Liver (tissue), 9 donors: ENCODE data around the gene MED27. TPM values are rescaled to one million over a fixed set of nuclear protein-coding genes. Genes with fewer than 3 reads are reported as not detected.

Experiments
- DNase-seq: peaks from one replicate; pipeline ENCODE4 v3.0.0-alpha.2; 2017; ENCODE audit warnings: low spot score
- H3K27ac ChIP-seq, 2 donors: one replicate each; pipeline ENCODE4 v1.7.0; 2013; ENCODE audit warnings: inconsistent platforms in 2 of 2, low read length in 2 of 2, control low read depth in 1 of 2, low read depth in 1 of 2, mild to moderate bottlenecking in 1 of 2
- H3K27me3 ChIP-seq, 4 donors: one replicate each; pipeline versions ENCODE4 v1.6.1 to v1.7.0; 2013; ENCODE audit warnings: low read length in 3 of 4, inconsistent platforms in 1 of 4, mild to moderate bottlenecking in 1 of 4, moderate library complexity in 1 of 4; ENCODE audit not compliant: control insufficient read depth in 4 of 4, insufficient read depth in 4 of 4
- H3K36me3 ChIP-seq, 4 donors: one replicate each; pipeline versions ENCODE4 v1.6.1 to v1.7.0; 2013; ENCODE audit warnings: low read length in 3 of 4, mild to moderate bottlenecking in 3 of 4, low read depth in 1 of 4, moderate library complexity in 1 of 4; ENCODE audit not compliant: control insufficient read depth in 4 of 4, insufficient read depth in 3 of 4
- H3K4me1 ChIP-seq, 4 donors: one replicate each; pipeline versions ENCODE4 v1.6.1 to v1.7.0; 2013; ENCODE audit warnings: low read length in 3 of 4, mild to moderate bottlenecking in 3 of 4, moderate library complexity in 1 of 4; ENCODE audit not compliant: control insufficient read depth in 4 of 4, insufficient read depth in 4 of 4
- H3K4me3 ChIP-seq, 3 donors: one replicate each; pipeline versions ENCODE4 v1.6.1 to v1.7.0; 2013; ENCODE audit warnings: low read length in 3 of 3, control low read depth in 1 of 3, low read depth in 1 of 3, mild to moderate bottlenecking in 1 of 3
- H3K9ac ChIP-seq, 2 donors: one replicate each; pipeline ENCODE4 v1.7.0; 2013; ENCODE audit warnings: low read length in 2 of 2, mild to moderate bottlenecking in 2 of 2, moderate library complexity in 2 of 2, control low read depth in 1 of 2, low read depth in 1 of 2
- H3K9me3 ChIP-seq, 4 donors: one replicate each; pipeline versions ENCODE4 v1.6.1 to v1.7.0; 2013; ENCODE audit warnings: low read length in 3 of 4; ENCODE audit not compliant: control insufficient read depth in 4 of 4
- ATF3 ChIP-seq: IDR thresholded peaks from 2 replicates; pipeline ENCODE4 v1.6.1; 2016; ENCODE audit warnings: antibody characterized with exemption
- CTCF ChIP-seq: fragments of 150-350 bp; IDR thresholded peaks from 2 replicates; pipeline ENCODE4 v1.5.1; 2017; ENCODE audit warnings: improper control_type of control experiment, low read depth, low read length; ENCODE audit not compliant: missing input control
- EGR1 ChIP-seq, 2 donors: IDR thresholded peaks; 2 replicates each; pipeline ENCODE4 v1.6.1; 2016 to 2018; ENCODE audit warnings: antibody characterized with exemption in 2 of 2, low read depth in 2 of 2
- FOXA2 ChIP-seq: IDR thresholded peaks from 2 replicates; pipeline ENCODE4 v1.6.1; 2016; ENCODE audit warnings: antibody characterized with exemption
- GABPA ChIP-seq, 2 donors: IDR thresholded peaks in 1 of 2; conservative IDR thresholded peaks in 1 of 2; 2 replicates each; pipeline ENCODE4 v1.6.1; 2016; ENCODE audit warnings: antibody characterized with exemption in 2 of 2, mild to moderate bottlenecking in 1 of 2, moderate library complexity in 1 of 2
- HNF4A ChIP-seq, 2 donors: conservative IDR thresholded peaks; 2 replicates each; pipeline ENCODE4 v1.6.1; 2016; ENCODE audit warnings: antibody characterized with exemption in 2 of 2, mild to moderate bottlenecking in 2 of 2
- HNF4G ChIP-seq: IDR thresholded peaks from 2 replicates; pipeline ENCODE4 v1.6.1; 2016; ENCODE audit warnings: antibody characterized with exemption
- JUND ChIP-seq, 2 donors: IDR thresholded peaks; 2 replicates each; pipeline ENCODE4 v1.6.1; 2016; ENCODE audit warnings: antibody characterized with exemption in 2 of 2
- NR2F2 ChIP-seq: IDR thresholded peaks from 2 replicates; pipeline ENCODE4 v1.6.1; 2016; ENCODE audit warnings: antibody characterized with exemption
- RAD21 ChIP-seq, 2 donors: IDR thresholded peaks; 2 replicates each; pipeline ENCODE4 v1.6.1; 2016; ENCODE audit warnings: antibody characterized with exemption in 2 of 2, mild to moderate bottlenecking in 2 of 2
- REST ChIP-seq: IDR thresholded peaks from 2 replicates; pipeline ENCODE4 v1.6.1; 2016; ENCODE audit warnings: antibody characterized with exemption, mild to moderate bottlenecking
- RXRA ChIP-seq, 2 donors: IDR thresholded peaks; 2 replicates each; pipeline ENCODE4 v1.6.1; 2017 to 2018; ENCODE audit warnings: antibody characterized with exemption in 2 of 2, mild to moderate bottlenecking in 1 of 2
- SP1 ChIP-seq: IDR thresholded peaks from 2 replicates; pipeline ENCODE4 v1.6.1; 2018; ENCODE audit warnings: antibody characterized with exemption, mild to moderate bottlenecking
- TAF1 ChIP-seq: conservative IDR thresholded peaks from 2 replicates; pipeline ENCODE4 v1.6.1; 2016; ENCODE audit warnings: antibody characterized with exemption, mild to moderate bottlenecking
- WGBS: extraction: QIAGEN DNeasy Blood & Tissue Kit; methylation state at CpG from one replicate; pipeline ENCODE4 v1.1.7; 2013; 5-methylcytosine and 5-hydroxymethylcytosine counted together
- polyA plus RNA-seq, 2 donors: library from polyadenylated mRNA; stranded (reverse) in 1 of 2; unstranded in 1 of 2; fragments of 200-250 nt in 1 of 2; fragments of >200 nt in 1 of 2; fragmentation: Nextera tagmentation in 1 of 2; extraction: Ambion mirVana in 1 of 2; gene quantifications; one replicate each; pipeline versions ENCODE4 v1.2.1 to v1.2.3, GENCODE V29; 2013 to 2015
- total RNA-seq, 2 donors: library from RNA; depleted of rRNA; stranded (reverse); fragments of >200 nt; gene quantifications; one replicate each; pipeline ENCODE4 v1.2.3, GENCODE V29; 2014
- TF ChIP-seq, protein P1 (sequence below): IDR thresholded peaks from 2 replicates; pipeline ENCODE4 v1.6.1; 2016; ENCODE audit warnings: antibody characterized with exemption
- TF ChIP-seq, protein P2 (sequence below): IDR thresholded peaks from 2 replicates; pipeline ENCODE4 v1.6.1; 2016; ENCODE audit warnings: antibody characterized with exemption
- donor health status: healthy.
- donor health status: healthy.
- donor health status: healthy.
- donor health status: healthy.
- donor health status: healthy.

Gene MED27
- total and polyA plus RNA-seq, 4 donors, result 4.6 to 7.9 (median 5.5) TPM

- TF ChIP-seq REST (no peak), EGR1 (IDR thresholded peaks at IDR 0.05; ENCODE audit: low read depth in 2 of 2) (no peak), RXRA (IDR thresholded peaks at IDR 0.05) (no peak), HNF4G (no peak), HNF4A (conservative IDR thresholded peaks at IDR 0.05) (no peak), TAF1 (no peak), CTCF (no peak), SP1 (no peak), GABPA (IDR thresholded peaks at IDR 0.05 in 1 of 2, conservative IDR thresholded peaks at IDR 0.05 in 1 of 2) (no peak), JUND (IDR thresholded peaks at IDR 0.05) (no peak), NR2F2 (no peak), ATF3 (no peak)
- TF ChIP-seq, protein P1, sequence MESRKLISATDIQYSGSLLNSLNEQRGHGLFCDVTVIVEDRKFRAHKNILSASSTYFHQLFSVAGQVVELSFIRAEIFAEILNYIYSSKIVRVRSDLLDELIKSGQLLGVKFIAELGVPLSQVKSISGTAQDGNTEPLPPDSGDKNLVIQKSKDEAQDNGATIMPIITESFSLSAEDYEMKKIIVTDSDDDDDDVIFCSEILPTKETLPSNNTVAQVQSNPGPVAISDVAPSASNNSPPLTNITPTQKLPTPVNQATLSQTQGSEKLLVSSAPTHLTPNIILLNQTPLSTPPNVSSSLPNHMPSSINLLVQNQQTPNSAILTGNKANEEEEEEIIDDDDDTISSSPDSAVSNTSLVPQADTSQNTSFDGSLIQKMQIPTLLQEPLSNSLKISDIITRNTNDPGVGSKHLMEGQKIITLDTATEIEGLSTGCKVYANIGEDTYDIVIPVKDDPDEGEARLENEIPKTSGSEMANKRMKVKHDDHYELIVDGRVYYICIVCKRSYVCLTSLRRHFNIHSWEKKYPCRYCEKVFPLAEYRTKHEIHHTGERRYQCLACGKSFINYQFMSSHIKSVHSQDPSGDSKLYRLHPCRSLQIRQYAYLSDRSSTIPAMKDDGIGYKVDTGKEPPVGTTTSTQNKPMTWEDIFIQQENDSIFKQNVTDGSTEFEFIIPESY, result no peak
- Histone ChIP-seq H3K4me1 (no peaks in the 10 kb centered on the region), H3K9me3 (no peaks in the 10 kb centered on the region), H3K4me3 (no peak overlapping the region), H3K27ac (no peak overlapping the region), H3K36me3 (no peaks in the 10 kb centered on the region), H3K27me3 (no peaks in the 10 kb centered on the region), H3K9ac (no peak overlapping the region)
- 95% methylated on average over 2 of the region's 2 CpGs for WGBS
- DNase-seq, result no peak
These were observed 162.7 kb downstream of the MED27 start for GRCh38 chr9:131917009-131917408.

GRCh38 chr9:131915181-131915580 lies 164.5 kb downstream of the MED27 start:
- Histone ChIP-seq H3K27ac (no peak overlapping the region), H3K27me3 (no peaks in the 10 kb centered on the region), H3K4me3 (no peak overlapping the region), H3K4me1 (no peaks in the 10 kb centered on the region), H3K9me3 (no peaks in the 10 kb centered on the region), H3K9ac (no peak overlapping the region), H3K36me3 (no peaks in the 10 kb centered on the region)
- 95% methylated on average over 2 of the region's 2 CpGs for WGBS
- no peak for DNase-seq
- TF ChIP-seq SP1, result no peak
- TF ChIP-seq, protein P2, sequence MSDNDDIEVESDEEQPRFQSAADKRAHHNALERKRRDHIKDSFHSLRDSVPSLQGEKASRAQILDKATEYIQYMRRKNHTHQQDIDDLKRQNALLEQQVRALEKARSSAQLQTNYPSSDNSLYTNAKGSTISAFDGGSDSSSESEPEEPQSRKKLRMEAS, result no peak
- no peak for TF ChIP-seq FOXA2
- TF ChIP-seq, protein P1, result no peak
- TF ChIP-seq JUND (IDR thresholded peaks at IDR 0.05), result no peak
- TF ChIP-seq EGR1 (IDR thresholded peaks at IDR 0.05; ENCODE audit: low read depth in 2 of 2), result no peak
- TF ChIP-seq ATF3, result no peak
- no peak for TF ChIP-seq GABPA (IDR thresholded peaks at IDR 0.05 in 1 of 2, conservative IDR thresholded peaks at IDR 0.05 in 1 of 2)
- no peak for TF ChIP-seq TAF1
- TF ChIP-seq RAD21 (IDR thresholded peaks at IDR 0.05), result no peak
- TF ChIP-seq HNF4G, result no peak
